Liver (tissue), 3 donors: ENCODE data around the gene NIT2.

ENCODE experiments used
- EGR1 ChIP-seq, 2 donors: IDR thresholded peaks; 2 replicates each; pipeline ENCODE4 v1.6.1; 2016 to 2018; ENCODE audit warnings: antibody characterized with exemption in 2 of 2, low read depth in 2 of 2
- FOXA1 ChIP-seq: IDR thresholded peaks from 2 replicates; pipeline ENCODE4 v1.6.1; 2016; ENCODE audit warnings: antibody characterized with exemption
- FOXA2 ChIP-seq: IDR thresholded peaks from 2 replicates; pipeline ENCODE4 v1.6.1; 2016; ENCODE audit warnings: antibody characterized with exemption
- GABPA ChIP-seq, 2 donors: IDR thresholded peaks in 1 of 2; conservative IDR thresholded peaks in 1 of 2; 2 replicates each; pipeline ENCODE4 v1.6.1; 2016; ENCODE audit warnings: antibody characterized with exemption in 2 of 2, mild to moderate bottlenecking in 1 of 2, moderate library complexity in 1 of 2
- HNF4A ChIP-seq, 2 donors: conservative IDR thresholded peaks; 2 replicates each; pipeline ENCODE4 v1.6.1; 2016; ENCODE audit warnings: antibody characterized with exemption in 2 of 2, mild to moderate bottlenecking in 2 of 2
- JUND ChIP-seq, 2 donors: IDR thresholded peaks; 2 replicates each; pipeline ENCODE4 v1.6.1; 2016; ENCODE audit warnings: antibody characterized with exemption in 2 of 2
- RAD21 ChIP-seq, 2 donors: IDR thresholded peaks; 2 replicates each; pipeline ENCODE4 v1.6.1; 2016; ENCODE audit warnings: antibody characterized with exemption in 2 of 2, mild to moderate bottlenecking in 2 of 2
- RXRA ChIP-seq, 2 donors: IDR thresholded peaks; 2 replicates each; pipeline ENCODE4 v1.6.1; 2017 to 2018; ENCODE audit warnings: antibody characterized with exemption in 2 of 2, mild to moderate bottlenecking in 1 of 2
- TAF1 ChIP-seq: conservative IDR thresholded peaks from 2 replicates; pipeline ENCODE4 v1.6.1; 2016; ENCODE audit warnings: antibody characterized with exemption, mild to moderate bottlenecking
- YY1 ChIP-seq: IDR thresholded peaks from 2 replicates; pipeline ENCODE4 v1.6.1; 2016; ENCODE audit warnings: antibody characterized with exemption, mild to moderate bottlenecking
- TF ChIP-seq, protein P1 (sequence below): fragments of 150-350 bp; IDR thresholded peaks from 2 replicates; pipeline ENCODE4 v1.5.1; 2017; ENCODE audit warnings: improper control_type of control experiment, low read depth, low read length; ENCODE audit not compliant: missing input control
- TF ChIP-seq, protein P2 (sequence below): IDR thresholded peaks from 2 replicates; pipeline ENCODE4 v1.6.1; 2016; ENCODE audit warnings: antibody characterized with exemption, mild to moderate bottlenecking
- TF ChIP-seq, protein P3 (sequence below): IDR thresholded peaks from 2 replicates; pipeline ENCODE4 v1.6.1; 2016; ENCODE audit warnings: antibody characterized with exemption
- donor health status: healthy.
- donor health status: healthy.

DNA sequence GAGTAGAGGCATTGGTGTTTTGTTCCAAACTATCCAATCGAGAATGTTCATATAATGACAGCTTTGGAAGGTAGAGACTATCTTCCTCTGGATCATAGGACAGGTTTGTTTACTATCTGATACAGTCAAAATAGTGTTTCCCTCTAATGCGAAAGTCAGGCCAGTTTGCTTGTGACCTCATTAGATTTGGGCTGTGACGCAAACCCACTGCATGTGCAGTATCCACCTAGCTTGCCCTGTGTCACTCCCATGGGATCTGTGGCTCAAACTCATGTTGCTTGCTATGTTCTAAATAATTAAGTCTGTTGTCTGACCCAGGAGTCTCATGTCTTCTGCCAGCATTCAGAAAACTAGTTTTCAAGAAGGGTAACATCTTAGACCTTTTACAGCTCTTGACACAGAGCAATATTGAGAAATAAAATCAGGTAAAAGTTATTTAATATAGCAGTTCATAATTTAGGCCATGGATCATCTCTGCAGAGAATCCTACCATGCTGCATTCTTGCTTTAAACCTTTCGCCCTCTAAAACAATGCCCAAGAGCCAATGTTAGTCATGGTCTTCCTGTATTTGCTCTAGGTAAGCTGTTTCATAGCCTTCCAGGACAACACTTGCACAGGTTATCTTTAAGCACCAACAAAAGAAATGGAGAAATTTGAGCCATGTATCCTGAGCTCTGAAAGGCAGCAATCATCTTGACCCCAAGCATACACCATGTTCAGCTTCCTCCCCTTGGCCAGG is 26.4 kb downstream of the NIT2 start:
- TF ChIP-seq JUND (IDR thresholded peaks at IDR 0.05) (no peak), EGR1 (IDR thresholded peaks at IDR 0.05; ENCODE audit: low read depth in 2 of 2) (no peak), RAD21 (IDR thresholded peaks at IDR 0.05) (no peak), RXRA (IDR thresholded peaks at IDR 0.05) (no peak), TAF1 (no peak), GABPA (IDR thresholded peaks at IDR 0.05 in 1 of 2, conservative IDR thresholded peaks at IDR 0.05 in 1 of 2) (no peak), FOXA2 (no peak), HNF4A (conservative IDR thresholded peaks at IDR 0.05) (no peak), FOXA1 (no peak), YY1 (no peak)
- TF ChIP-seq, protein P1, sequence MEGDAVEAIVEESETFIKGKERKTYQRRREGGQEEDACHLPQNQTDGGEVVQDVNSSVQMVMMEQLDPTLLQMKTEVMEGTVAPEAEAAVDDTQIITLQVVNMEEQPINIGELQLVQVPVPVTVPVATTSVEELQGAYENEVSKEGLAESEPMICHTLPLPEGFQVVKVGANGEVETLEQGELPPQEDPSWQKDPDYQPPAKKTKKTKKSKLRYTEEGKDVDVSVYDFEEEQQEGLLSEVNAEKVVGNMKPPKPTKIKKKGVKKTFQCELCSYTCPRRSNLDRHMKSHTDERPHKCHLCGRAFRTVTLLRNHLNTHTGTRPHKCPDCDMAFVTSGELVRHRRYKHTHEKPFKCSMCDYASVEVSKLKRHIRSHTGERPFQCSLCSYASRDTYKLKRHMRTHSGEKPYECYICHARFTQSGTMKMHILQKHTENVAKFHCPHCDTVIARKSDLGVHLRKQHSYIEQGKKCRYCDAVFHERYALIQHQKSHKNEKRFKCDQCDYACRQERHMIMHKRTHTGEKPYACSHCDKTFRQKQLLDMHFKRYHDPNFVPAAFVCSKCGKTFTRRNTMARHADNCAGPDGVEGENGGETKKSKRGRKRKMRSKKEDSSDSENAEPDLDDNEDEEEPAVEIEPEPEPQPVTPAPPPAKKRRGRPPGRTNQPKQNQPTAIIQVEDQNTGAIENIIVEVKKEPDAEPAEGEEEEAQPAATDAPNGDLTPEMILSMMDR = no peak
- TF ChIP-seq, protein P2, sequence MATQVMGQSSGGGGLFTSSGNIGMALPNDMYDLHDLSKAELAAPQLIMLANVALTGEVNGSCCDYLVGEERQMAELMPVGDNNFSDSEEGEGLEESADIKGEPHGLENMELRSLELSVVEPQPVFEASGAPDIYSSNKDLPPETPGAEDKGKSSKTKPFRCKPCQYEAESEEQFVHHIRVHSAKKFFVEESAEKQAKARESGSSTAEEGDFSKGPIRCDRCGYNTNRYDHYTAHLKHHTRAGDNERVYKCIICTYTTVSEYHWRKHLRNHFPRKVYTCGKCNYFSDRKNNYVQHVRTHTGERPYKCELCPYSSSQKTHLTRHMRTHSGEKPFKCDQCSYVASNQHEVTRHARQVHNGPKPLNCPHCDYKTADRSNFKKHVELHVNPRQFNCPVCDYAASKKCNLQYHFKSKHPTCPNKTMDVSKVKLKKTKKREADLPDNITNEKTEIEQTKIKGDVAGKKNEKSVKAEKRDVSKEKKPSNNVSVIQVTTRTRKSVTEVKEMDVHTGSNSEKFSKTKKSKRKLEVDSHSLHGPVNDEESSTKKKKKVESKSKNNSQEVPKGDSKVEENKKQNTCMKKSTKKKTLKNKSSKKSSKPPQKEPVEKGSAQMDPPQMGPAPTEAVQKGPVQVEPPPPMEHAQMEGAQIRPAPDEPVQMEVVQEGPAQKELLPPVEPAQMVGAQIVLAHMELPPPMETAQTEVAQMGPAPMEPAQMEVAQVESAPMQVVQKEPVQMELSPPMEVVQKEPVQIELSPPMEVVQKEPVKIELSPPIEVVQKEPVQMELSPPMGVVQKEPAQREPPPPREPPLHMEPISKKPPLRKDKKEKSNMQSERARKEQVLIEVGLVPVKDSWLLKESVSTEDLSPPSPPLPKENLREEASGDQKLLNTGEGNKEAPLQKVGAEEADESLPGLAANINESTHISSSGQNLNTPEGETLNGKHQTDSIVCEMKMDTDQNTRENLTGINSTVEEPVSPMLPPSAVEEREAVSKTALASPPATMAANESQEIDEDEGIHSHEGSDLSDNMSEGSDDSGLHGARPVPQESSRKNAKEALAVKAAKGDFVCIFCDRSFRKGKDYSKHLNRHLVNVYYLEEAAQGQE = no peak
- TF ChIP-seq, protein P3, sequence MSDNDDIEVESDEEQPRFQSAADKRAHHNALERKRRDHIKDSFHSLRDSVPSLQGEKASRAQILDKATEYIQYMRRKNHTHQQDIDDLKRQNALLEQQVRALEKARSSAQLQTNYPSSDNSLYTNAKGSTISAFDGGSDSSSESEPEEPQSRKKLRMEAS = no peak
